Body of pancreas (tissue), 4 donors: ENCODE measurements around the gene DAO. TPM values are rescaled to one million over a fixed set of nuclear protein-coding genes. Genes with fewer than 3 reads are reported as not detected.
"Not testable (repeated sequence)": the region's sequence is repeated elsewhere in the genome, so short reads cannot be mapped to it uniquely, and the experiment has no call there.

Experiments
- ATAC-seq: fragments of 150-250 bp; one replicate; pipeline ENCODE4 v1.9.1; 2016
- DNase-seq, 4 donors: peaks; one replicate each; pipeline ENCODE4 v3.0.0-alpha.2; 2019
- H3K27ac ChIP-seq, 4 donors: fragments of 200-600 bp; sonication (generic); 1 replicate in 3 of 4; 2 replicates in 1 of 4; pipeline versions ENCODE4 v1.5.1 to v1.6.1; 2016 to 2019; ENCODE audit warnings: mild to moderate bottlenecking in 1 of 4, mixed read lengths in 1 of 4, moderate library complexity in 1 of 4
- H3K27me3 ChIP-seq, 2 donors: fragments of 200-600 bp; sonication (generic); one replicate each; pipeline ENCODE4 v1.6.0; 2016; ENCODE audit warnings: mild to moderate bottlenecking in 1 of 2
- H3K36me3 ChIP-seq, 2 donors: fragments of 200-600 bp; sonication (generic); replicated peaks in 1 of 2; 2 replicates each; pipeline ENCODE4 v1.5.1; 2016; ENCODE audit warnings: low read depth in 2 of 2; ENCODE audit not compliant: insufficient read depth in 1 of 2
- H3K4me1 ChIP-seq: fragments of 200-600 bp; sonication (generic); one replicate; pipeline ENCODE4 v1.6.0; 2016
- H3K4me3 ChIP-seq, 2 donors: fragments of 200-600 bp; sonication (generic); 1 replicate in 1 of 2; 2 replicates in 1 of 2; pipeline ENCODE4 v1.5.1; 2016 to 2019
- H3K9me3 ChIP-seq, 3 donors: fragments of 200-600 bp; sonication (generic); 1 replicate in 2 of 3; 2 replicates in 1 of 3; pipeline ENCODE4 v1.5.1; 2016
- POLR2A ChIP-seq, 3 donors: fragments of 450-650 bp; IDR thresholded peaks; one replicate each; pipeline ENCODE4 v1.6.1; 2016; ENCODE audit warnings: antibody characterized with exemption in 3 of 3, mild to moderate bottlenecking in 2 of 3
- WGBS, 2 donors: methylation state at CpG; one replicate each; pipeline ENCODE4 v1.1.5; 2017; 5-methylcytosine and 5-hydroxymethylcytosine counted together
- intact Hi-C: fragments of 100-400 bp; cut with DNase I; formaldehyde crosslinking; loops from one replicate; pipeline ENCODE4 v1.15.1; 2023
- total RNA-seq, 2 donors: library from RNA; depleted of rRNA; stranded (reverse); fragments of >200 nt; gene quantifications; one replicate each; pipeline ENCODE4 v1.1.0, GENCODE V29; 2016
- TF ChIP-seq, protein P1 (sequence below), 7 experiments: fragments of 450-650 bp in 4 of 7; fragments of 200-600 bp in 3 of 7; sonication (generic) in 3 of 7; IDR thresholded peaks; one replicate each; pipeline ENCODE4 v1.5.1; 2016 to 2019; ENCODE audit warnings: antibody characterized with exemption in 7 of 7

The DAO gene
- total RNA-seq, 2 donors from 2014 or later: not detected

DNA sequence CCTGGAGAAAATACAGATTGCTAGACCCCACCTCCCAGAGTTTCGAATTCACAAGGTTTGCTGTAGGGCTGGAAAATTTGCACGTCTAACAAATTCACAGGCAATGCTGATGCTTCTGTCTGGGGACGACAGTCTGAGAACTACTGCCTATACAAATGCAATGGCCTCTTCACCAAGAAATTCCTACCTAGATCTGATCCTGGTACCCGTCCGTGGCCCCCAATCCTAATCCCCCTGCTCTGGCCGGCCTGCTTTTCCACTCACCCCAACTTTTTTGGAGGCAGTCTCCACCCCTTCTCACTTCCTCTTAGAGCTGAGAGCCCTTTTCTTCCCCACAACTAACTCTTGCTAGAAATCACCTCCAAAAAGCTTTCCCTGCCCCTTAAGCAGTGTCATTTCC is 19.4 kb upstream of the DAO start:
- no peaks in the 10 kb centered on the region for H3K9me3 ChIP-seq
- H3K4me1 ChIP-seq: peaks cover 24% of the 10 kb centered on the region
- no peak for TF ChIP-seq POLR2A (IDR thresholded peaks at IDR 0.05)
- TF ChIP-seq, protein P1, sequence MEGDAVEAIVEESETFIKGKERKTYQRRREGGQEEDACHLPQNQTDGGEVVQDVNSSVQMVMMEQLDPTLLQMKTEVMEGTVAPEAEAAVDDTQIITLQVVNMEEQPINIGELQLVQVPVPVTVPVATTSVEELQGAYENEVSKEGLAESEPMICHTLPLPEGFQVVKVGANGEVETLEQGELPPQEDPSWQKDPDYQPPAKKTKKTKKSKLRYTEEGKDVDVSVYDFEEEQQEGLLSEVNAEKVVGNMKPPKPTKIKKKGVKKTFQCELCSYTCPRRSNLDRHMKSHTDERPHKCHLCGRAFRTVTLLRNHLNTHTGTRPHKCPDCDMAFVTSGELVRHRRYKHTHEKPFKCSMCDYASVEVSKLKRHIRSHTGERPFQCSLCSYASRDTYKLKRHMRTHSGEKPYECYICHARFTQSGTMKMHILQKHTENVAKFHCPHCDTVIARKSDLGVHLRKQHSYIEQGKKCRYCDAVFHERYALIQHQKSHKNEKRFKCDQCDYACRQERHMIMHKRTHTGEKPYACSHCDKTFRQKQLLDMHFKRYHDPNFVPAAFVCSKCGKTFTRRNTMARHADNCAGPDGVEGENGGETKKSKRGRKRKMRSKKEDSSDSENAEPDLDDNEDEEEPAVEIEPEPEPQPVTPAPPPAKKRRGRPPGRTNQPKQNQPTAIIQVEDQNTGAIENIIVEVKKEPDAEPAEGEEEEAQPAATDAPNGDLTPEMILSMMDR (IDR thresholded peaks at IDR 0.05): no peak
- H3K27me3 ChIP-seq: no peaks in the 10 kb centered on the region
- WGBS, 2 donors: 69 to 73% methylated on average over 6 of the region's 6 CpGs
- no peak overlapping the region for H3K4me3 ChIP-seq
- no peak overlapping the region for H3K27ac ChIP-seq
- H3K36me3 ChIP-seq: no peaks in the 10 kb centered on the region
- intact Hi-C loops: no loop called here
- DNase-seq (no peak), ATAC-seq (no peak)

DNA sequence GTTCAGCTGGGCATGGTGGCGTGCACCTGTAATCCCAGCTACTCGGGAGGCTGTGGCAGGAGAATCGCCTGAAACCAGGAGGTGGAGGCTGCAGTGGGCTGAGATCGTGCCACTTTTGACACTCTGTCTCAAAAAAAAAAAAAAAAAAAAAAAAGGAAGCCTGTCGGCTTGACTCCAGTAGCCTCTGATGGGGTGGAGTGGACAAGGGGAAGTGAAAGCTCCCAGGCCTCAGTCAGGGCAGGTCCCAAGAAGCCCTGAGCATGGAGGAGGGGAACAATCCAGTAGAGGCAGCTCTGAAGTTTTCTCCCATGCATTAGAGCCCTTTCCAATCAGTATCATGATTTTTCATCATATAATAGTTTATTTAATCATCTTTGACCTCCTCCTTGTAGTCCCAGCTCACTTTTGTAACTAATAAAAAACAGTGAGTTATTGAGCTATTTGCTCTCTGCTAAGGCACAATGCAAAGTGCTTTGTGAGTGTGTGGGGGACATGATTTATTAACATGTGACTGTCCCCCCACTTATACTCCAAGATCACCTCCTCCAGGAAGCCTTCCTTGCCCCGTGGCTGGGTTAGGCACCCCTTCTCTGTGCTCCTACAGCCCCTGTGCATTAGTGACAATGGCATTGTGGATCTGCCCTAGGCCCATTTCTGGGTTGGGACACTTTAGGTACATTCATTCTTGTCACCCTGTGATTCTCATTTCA is 17.9 kb upstream of the DAO start:
- H3K4me3 ChIP-seq: no peak overlapping the region
- intact Hi-C loops: no loop called here
- 75 to 83% methylated on average over 6 of the region's 6 CpGs for WGBS, 2 donors
- DNase-seq (peak in 1 of 4 donors; percentile 63), ATAC-seq (no peak)
- H3K36me3 ChIP-seq: no peaks in the 10 kb centered on the region
- H3K27me3 ChIP-seq: no peaks in the 10 kb centered on the region
- no peaks in the 10 kb centered on the region for H3K9me3 ChIP-seq
- no peak overlapping the region for H3K27ac ChIP-seq
- no peak for TF ChIP-seq POLR2A (IDR thresholded peaks at IDR 0.05)
- TF ChIP-seq, protein P1 (IDR thresholded peaks at IDR 0.05): no peak
- H3K4me1 ChIP-seq: peaks cover 11% of the 10 kb centered on the region

DNA sequence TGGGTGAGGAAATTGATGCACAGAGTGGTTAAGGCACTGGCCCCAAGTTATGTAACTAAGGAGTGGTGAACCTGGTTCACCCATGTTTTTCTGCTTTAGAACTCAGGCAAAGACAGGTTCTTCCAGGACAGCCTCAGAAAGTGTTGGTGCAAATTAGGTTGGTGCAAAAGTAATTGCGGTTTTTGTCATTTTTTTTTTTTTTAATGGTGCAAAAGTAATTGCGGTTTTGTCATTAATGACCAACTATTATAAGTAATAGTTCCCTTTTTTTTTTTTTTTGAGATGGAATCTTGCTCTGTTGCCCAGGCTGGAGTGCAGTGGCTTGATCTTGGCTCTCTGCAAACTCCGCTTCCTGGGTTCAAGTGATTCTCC is 17.3 kb upstream of the DAO start:
- intact Hi-C loops: no loop called here
- Histone ChIP-seq H3K27ac (no peak overlapping the region), H3K4me1 (peaks cover 11% of the 10 kb centered on the region), H3K9me3 (no peaks in the 10 kb centered on the region), H3K4me3 (no peak overlapping the region), H3K36me3 (no peaks in the 10 kb centered on the region), H3K27me3 (no peaks in the 10 kb centered on the region)
- ATAC-seq (no peak), DNase-seq (no peak)
- TF ChIP-seq, protein P1 (IDR thresholded peaks at IDR 0.05): no peak
- TF ChIP-seq POLR2A (IDR thresholded peaks at IDR 0.05): no peak
- 89 to 91% methylated on average over 3 of the region's 3 CpGs for WGBS, 2 donors

- Histone ChIP-seq H3K9me3 (no peaks in the 10 kb centered on the region), H3K27ac (no peak overlapping the region), H3K27me3 (no peaks in the 10 kb centered on the region), H3K4me3 (no peak overlapping the region), H3K36me3 (no peaks in the 10 kb centered on the region), H3K4me1 (no peaks in the 10 kb centered on the region)
- ATAC-seq (no peak), DNase-seq (no peak)
- intact Hi-C loops: no loop called here
- WGBS, 2 donors: 100% methylated on average over 4 of the region's 4 CpGs
- TF ChIP-seq POLR2A (IDR thresholded peaks at IDR 0.05): no peak
- TF ChIP-seq, protein P1 (IDR thresholded peaks at IDR 0.05): no peak
These were observed 14.7 kb upstream of the DAO start for GRCh38 chr12:108865169-108865568.

GRCh38 chr12:108866083-108866482 is 13.8 kb upstream of the DAO start:
- H3K4me3 ChIP-seq, H3K9me3 ChIP-seq, H3K4me1 ChIP-seq, DNase-seq, H3K27me3 ChIP-seq, ATAC-seq, H3K27ac ChIP-seq, H3K36me3 ChIP-seq, intact Hi-C loops: not testable (repeated sequence)
- WGBS, 2 donors: 92 to 93% methylated on average over 10 of the region's 10 CpGs
